HPDE6-E6E7 (cell line): ENCODE data around the gene BAIAP3.
"Not testable (repeated sequence)": the region's sequence is repeated elsewhere in the genome, so short reads cannot be mapped to it uniquely, and the experiment has no call there.

ENCODE experiments used
- DNase-seq: peaks from one replicate; pipeline ENCODE4 v3.0.0; 2011; ENCODE audit warnings: missing footprints; ENCODE audit errors: extremely low spot score

The BAIAP3 gene

DNA sequence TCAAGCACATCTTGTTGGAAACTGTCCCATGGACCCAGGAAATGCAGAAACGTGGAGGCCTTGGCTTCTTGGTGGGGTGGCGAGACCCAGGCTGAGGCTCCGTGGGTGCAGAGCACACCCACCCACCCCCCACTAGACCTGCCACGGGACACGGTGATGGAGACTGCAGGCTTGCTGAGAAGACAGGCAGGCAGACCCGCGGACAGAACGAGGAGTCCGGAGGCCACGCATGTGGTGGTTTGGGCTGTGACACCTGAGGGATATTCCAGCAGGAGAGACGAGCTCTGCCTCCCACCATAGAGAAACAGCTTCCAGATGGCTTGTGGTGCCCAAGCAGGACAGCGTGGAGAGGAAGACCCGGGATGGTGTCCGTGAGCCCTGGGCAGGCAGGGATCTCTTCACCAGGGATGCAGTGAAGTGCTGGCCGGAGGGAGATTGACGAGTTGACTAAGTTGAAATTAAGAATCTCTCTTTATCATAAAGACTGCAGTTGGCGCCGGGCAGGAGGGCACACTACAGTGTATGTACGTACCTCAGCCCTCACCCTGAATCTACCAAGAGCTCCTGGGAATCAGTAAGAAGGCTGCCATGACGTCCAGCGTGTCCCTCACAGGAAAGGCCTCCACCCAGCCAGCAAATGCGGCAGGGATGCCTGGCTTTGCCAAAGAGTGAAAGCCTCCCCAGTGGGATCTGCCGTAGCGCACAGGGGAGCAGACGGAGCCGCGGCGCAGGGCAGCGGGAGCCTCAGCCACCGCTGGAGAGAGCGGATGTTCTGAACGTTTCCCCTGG lies 15.8 kb upstream of the BAIAP3 start:
- DNase-seq = no peak

DNA sequence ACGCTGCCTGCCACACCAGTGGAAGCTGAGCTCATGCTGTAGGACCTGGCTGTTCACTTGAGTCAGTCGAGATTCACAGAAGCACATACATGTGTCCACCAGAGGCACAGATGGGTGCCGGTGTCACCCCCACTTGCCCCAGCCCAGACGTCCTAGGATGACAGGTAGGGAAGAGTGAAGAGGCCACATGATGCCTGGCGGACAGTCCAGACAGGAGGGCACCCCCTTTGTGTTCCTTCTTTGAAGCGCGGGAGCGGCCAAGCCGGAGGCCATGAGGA lies 15.2 kb upstream of the BAIAP3 start:
- DNase-seq = no peak

- no peak for DNase-seq
These were observed 14.4 kb upstream of the BAIAP3 start for GRCh38 chr16:1319041-1319440.

- DNase-seq = no peak
These were observed 13.3 kb upstream of the BAIAP3 start for GRCh38 chr16:1320097-1320496.

GRCh38 chr16:1320658-1321240 lies 12.7 kb upstream of the BAIAP3 start:
- no peak for DNase-seq

DNA sequence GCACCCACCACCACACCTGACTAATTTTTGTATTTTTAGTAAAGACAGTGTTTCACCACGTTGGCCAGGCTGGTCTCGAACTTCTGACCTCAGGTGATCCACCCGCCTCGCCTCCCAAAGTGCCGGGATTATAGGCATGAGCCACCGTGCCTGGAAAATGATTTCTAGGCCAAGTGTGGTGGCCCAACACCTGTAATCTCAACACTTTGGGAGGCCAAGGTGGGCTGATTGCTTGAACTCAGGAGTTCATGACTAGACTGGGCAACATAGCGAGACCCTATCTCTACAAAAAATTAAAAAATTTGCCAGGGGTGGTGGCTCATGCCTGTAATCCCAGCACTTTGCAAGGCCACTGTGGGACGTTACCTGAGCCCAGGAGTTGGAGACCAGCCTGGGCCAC lies 11.0 kb upstream of the BAIAP3 start:
- no peak for DNase-seq

DNA sequence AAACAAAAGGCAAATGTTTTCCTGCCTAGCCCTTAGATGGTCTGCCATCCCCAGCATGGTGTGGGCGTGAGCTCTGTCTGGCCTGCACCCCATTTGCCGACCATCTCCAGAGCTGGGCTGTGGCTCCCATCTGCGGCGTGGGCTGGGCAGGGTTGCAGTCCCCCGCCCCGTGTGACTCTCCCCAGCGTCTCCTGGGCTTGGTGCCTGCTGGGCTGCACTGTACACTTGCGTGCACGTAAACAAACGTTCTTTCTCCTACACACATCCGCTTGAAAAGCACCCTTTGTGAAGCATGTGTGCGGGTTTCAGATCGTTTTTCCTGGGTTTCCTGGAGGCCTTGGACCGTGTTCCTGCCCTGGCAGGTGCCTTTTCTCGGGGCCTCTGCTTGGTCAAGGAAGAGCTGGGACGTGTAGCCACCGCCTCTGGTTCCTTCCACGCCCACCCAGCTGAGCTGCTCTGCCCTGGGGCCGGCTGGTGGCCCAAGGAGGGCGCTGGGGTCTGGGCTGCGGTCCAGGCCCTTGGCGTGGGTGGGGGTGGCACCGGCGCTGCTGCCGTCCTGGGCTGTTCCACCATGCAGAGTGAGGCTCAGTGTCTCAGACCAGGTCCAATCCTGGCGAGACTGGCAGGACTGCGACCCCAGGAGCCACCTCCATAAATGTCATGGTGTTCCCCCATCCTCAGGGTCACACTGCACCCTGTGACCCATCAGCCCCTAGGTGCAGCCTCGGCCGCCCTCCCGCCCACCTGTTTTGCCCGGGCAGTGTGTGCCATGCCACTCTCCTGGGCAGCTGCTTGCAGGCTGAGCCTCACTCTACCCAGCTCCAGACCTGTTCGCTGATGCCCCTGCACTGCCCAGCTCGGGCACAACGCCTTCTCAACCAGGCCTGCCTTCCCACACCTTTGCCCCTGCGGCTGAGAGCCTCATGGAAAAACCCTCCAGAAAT lies 9.9 kb upstream of the BAIAP3 start:
- DNase-seq = no peak

DNA sequence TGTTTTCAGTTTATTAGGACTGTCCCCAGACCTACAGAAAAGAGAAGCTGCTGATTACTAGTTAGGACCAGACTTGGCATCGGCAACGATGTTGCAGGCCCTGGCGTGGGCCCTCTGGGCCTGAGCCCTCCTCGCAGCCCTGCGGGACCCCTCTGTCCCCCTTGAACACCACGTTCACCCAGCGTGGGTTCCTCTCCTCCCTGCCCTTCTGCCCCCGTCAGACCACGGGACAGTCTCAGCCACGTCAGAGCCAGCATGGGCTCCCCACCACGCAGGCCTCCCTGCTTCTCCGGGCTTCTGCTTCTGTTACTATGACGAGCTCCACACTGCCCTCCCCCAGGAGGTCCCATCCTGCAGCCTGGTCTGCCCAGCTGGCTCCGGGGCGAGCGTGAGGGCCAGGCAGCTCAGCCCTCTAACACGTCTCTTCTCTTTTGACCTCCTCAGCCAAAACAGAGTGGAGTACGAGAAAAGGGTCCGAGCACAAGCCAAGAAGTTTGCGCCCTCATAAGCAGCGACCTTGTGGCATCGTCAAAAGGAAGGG lies 9.1 kb upstream of the BAIAP3 start:
- DNase-seq = no peak

DNA sequence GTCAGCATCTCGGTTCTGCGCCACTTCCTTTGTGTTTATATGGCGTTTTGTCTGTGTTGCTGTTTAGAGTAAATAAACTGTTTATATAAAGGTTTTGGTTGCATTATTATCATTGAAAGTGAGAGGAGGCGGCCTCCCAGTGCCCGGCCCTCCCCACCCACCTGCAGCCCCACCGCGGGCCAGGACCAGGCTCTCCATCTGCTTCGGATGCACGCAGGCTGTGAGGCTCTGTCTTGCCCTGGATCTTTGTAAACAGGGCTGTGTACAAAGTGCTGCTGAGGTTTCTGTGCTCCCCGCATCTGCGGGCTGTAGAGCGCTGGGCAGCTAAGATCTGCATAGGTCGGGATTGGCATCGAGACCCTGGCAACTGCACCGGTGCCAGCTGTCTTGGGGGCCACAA lies 8.2 kb upstream of the BAIAP3 start:
- DNase-seq = no peak

DNA sequence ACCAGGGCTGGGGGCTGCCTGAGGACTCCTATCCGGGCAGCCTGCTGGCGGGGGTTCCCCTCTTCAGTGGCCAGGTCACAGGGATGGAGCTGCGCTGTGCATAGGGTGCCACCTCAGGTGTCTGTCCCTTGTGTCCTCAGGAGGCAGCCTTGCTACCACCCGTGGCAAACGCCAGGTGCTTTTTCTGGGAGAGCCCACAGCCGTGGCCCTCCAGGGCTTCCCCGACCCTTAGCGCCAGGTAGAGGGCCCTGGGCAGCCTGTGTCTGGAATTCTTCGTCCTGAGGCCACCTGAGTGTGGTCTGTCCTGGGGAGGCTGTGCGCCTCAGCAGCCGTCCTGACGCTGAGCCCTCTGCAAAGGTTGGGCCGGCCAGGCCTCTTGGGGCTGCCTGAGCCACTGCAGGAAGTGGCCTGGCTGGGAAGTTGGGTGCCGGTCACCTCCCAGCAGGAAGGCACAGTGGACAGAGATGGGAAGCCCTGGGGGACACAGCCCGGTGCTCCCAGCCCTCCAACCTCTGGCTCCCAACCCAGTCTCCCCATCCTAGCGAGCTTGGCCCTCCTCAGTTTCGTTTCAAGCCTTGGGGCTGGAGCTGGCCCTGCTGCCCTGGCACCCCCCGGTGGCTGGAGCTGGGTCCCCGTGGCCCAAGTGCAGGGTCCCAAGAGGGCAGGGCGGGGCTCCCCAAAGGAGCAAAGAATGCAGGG lies 7.6 kb upstream of the BAIAP3 start:
- no peak for DNase-seq

GRCh38 chr16:1326391-1326790 lies 7.1 kb upstream of the BAIAP3 start:
- no peak for DNase-seq

DNA sequence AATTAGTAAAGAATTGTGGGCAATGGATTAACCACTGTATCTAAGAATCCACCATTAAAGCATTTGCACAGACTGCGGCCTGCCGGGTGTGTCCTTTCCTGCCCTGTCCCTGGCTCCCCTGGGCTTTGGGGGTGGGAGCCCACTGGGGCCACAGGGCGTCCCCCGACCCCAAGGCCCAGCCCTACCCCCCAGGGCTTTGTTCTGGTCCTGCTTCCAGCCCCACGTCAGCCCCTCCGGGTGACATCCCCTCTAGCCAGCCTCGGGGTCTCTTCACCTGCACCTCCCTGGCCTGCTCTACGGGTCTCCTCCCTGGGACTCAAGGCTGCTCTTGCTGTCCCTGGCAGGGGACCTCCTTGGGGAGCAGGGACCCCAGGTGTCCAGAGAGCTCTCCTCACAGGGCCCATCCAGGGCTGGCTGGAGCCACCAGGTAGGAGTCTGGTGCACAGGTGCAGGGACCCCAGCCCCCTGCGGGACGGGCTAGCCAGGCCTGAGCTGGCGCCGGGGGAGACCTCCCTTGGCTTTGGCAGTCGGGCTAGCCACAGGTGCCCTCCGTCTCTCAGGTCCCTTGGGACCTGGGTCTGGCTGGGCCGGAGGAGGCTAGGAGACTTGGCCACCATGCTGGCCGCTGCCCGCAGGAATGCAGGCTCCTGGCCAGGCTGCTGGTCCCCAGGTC lies 6.4 kb upstream of the BAIAP3 start:
- no peak for DNase-seq

DNA sequence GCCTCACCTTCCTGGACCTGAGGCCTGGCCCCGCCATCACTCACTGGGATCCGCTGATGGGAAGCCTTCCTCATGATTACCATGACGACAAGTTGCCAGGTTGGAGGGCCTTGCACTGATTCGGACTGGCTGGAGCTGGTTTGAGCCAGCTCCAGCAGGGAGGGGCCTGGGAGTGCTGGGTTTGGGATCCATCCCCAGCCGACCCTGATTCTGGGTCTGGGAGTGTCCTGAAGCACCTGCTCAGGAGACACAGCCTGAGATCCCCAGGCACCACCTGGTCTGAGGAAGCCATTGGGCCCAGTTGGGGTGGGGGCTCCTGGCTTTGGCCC lies 5.9 kb upstream of the BAIAP3 start:
- no peak for DNase-seq

- DNase-seq = not testable (repeated sequence)
These were observed 5.3 kb upstream of the BAIAP3 start for GRCh38 chr16:1328136-1328535.

- DNase-seq = not testable (repeated sequence)
These were observed 4.5 kb upstream of the BAIAP3 start for GRCh38 chr16:1328961-1329360.

- no peak for DNase-seq
These were observed 3.1 kb upstream of the BAIAP3 start for GRCh38 chr16:1330260-1330914.

- no peak for DNase-seq
These were observed 2.3 kb upstream of the BAIAP3 start for GRCh38 chr16:1330931-1331711.

DNA sequence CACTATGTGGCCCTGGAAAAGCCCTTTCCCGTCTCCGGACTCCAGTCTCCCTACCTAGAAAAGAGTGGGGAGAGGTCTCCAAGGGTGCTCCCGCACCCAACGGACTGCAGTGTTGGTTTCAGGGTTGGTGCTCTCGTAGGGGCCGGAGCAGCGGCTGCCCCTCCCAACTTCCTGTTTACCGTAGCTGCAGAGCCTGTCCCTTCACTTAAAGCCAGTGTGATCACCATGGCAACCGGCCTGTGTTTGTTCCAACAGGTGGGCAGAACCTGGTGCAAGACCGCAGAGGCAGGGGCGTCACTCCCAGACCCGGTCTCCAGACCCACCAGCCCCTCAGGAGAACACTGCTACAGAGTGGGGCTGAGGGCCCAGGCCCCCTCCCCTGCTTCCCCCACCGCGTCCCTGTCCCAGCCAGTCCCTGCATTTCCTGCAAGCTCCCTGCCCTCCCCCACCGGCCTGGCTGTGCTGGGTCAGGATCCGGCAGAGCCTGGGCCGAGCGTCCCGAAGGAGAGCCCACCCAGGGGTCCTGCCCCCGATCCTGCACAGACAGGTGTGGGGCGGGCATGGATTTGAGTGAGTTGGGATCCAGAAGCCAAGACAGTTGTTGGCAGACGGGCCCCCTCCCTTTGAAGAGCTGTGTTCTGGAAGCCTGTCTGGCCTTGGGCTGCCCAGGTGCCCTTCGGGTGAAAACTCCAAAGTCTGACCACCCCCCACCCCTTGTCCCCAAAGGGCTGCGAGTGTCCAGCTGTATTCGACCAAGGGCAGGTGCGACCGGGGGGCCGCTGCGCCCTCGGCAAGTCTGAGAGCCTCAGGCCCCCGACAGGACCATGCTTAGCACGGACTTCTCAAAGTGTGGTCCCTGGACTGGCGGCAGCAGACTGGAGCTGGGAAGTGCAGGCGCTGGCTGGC lies 1.5 kb upstream of the BAIAP3 start:
- peak; percentile 83 for DNase-seq

DNA sequence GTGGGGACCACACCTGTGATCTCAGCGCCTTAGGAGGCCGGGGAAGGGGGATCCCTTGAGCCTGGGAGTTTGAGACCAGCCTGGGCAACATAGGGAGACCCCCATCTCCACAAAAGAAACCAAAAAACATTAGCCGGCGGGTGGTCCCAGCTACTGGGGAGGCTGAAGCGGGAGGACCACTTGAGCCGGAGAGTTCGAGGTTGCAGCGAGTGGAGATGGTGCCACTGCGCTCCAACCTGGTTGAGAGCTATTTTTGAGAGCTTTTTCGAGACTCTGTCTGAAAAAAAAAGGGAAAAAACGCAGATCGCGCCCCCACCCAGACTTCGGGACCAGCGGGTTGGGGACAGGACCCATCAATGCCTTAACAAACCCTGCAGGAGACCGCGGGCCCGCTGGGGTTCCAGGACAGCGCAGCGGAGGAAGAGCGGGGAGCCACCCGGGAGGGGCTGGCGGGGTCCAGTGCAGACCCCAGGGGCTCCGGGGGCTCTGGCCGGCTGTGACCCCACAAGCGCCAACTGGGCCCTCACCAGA lies 762 bp upstream of the BAIAP3 start:
- no peak for DNase-seq
